HTR-8/SVneo (cell line): ENCODE results near the gene APC.
A peak's percentile ranks its signal among the peaks of the same experiment; 100 is the strongest.
"Not testable (repeated sequence)": the region's sequence is repeated elsewhere in the genome, so short reads cannot be mapped to it uniquely, and the experiment has no call there.

Experiments
- DNase-seq: peaks from one replicate; pipeline ENCODE4 v3.0.0; 2011; ENCODE audit warnings: low spot score, mixed read lengths; ENCODE audit not compliant: insufficient read length
- FAIRE-seq: peaks from 2 replicates; lab custom pipeline; 2011; peaks lifted over from hg19 to GRCh38; lab: Jason Lieb, UNC

Gene APC

GRCh38 chr5:112847306-112847705, 109.6 kb downstream of the APC start:
- FAIRE-seq (no peak), DNase-seq (no peak)

GRCh38 chr5:112848116-112848811, 110.6 kb downstream of the APC start:
- peak; percentile 42 for FAIRE-seq
- DNase-seq, result peak; percentile 46

GRCh38 chr5:112849912-112850311, 112.2 kb downstream of the APC start:
- DNase-seq (no peak), FAIRE-seq (no peak)

- DNase-seq, result no peak
- FAIRE-seq, result no peak
These were observed 117.0 kb downstream of the APC start for GRCh38 chr5:112854651-112855050.

- no peak for FAIRE-seq
- DNase-seq, result no peak
These were observed 120.2 kb downstream of the APC start for GRCh38 chr5:112857866-112858265.

- FAIRE-seq, DNase-seq: not testable (repeated sequence)
These were observed 122.9 kb downstream of the APC start for GRCh38 chr5:112860571-112860928.

GRCh38 chr5:112860929-112861637, 123.4 kb downstream of the APC start, which contains the start of gene SRP19:
TSS of gene SRP19 (plus strand) at chr5:112861287. CDS start at chr5:112861377, 90 bp downstream.
- DNase-seq (peak; percentile 98), FAIRE-seq (peak; percentile 23)

- DNase-seq (no peak), FAIRE-seq (no peak)
These were observed 123.9 kb downstream of the APC start for GRCh38 chr5:112861638-112861985.

- no peak for DNase-seq
These were observed 124.4 kb downstream of the APC start for GRCh38 chr5:112862085-112862484.

GRCh38 chr5:112863549-112863948, 125.9 kb downstream of the APC start:
- FAIRE-seq, result no peak

More at GRCh38 chr5:112862085-112862484, 124.4 kb downstream of the APC start:
- FAIRE-seq, result no peak

GRCh38 chr5:112865128-112865527, 127.4 kb downstream of the APC start:
- DNase-seq (no peak), FAIRE-seq (no peak)

More at GRCh38 chr5:112863549-112863948, 125.9 kb downstream of the APC start:
- no peak for DNase-seq

GRCh38 chr5:112866739-112867138, 129.1 kb downstream of the APC start:
- DNase-seq (no peak), FAIRE-seq (no peak)

- FAIRE-seq, result no peak
- DNase-seq, result no peak
These were observed 129.7 kb downstream of the APC start for GRCh38 chr5:112867411-112867810.

- DNase-seq (no peak), FAIRE-seq (no peak)
These were observed 132.3 kb downstream of the APC start for GRCh38 chr5:112869948-112870347.

GRCh38 chr5:112870966-112871365, 133.3 kb downstream of the APC start:
- DNase-seq, result no peak
- FAIRE-seq, result no peak

GRCh38 chr5:112876362-112876761, 138.7 kb downstream of the APC start:
- DNase-seq, result no peak

GRCh38 chr5:112878101-112878500, 140.4 kb downstream of the APC start:
- no peak for FAIRE-seq
- no peak for DNase-seq

More at GRCh38 chr5:112876362-112876761, 138.7 kb downstream of the APC start:
- FAIRE-seq, result no peak

GRCh38 chr5:112878760-112879159, 141.1 kb downstream of the APC start:
- DNase-seq, result no peak
- FAIRE-seq, result no peak

- no peak for FAIRE-seq
- DNase-seq, result no peak
These were observed 142.7 kb downstream of the APC start for GRCh38 chr5:112880219-112880964.

- no peak for DNase-seq
- FAIRE-seq, result no peak
These were observed 145.5 kb downstream of the APC start for GRCh38 chr5:112883192-112883591.

GRCh38 chr5:112885001-112885400, 147.3 kb downstream of the APC start:
- DNase-seq, result no peak
- no peak for FAIRE-seq
